Stimulated activated CD8-positive, alpha-beta memory T cell treated with anti-CD3 and anti-CD28 coated beads, Interleukin-7, amount 100 ng/mL, for 48 hours (primary cell): Measurements from ENCODE around the gene NKAIN2.
"Not testable (repeated sequence)": the region's sequence is repeated elsewhere in the genome, so short reads cannot be mapped to it uniquely, and the experiment has no call there.

Experiments used
- DNase-seq, 2 donors: peaks; one replicate each; pipeline ENCODE4 v3.0.0-alpha.2; 2020; ENCODE audit warnings: low read depth in 1 of 2; ENCODE audit errors: extremely low read depth in 1 of 2

Gene NKAIN2

DNA sequence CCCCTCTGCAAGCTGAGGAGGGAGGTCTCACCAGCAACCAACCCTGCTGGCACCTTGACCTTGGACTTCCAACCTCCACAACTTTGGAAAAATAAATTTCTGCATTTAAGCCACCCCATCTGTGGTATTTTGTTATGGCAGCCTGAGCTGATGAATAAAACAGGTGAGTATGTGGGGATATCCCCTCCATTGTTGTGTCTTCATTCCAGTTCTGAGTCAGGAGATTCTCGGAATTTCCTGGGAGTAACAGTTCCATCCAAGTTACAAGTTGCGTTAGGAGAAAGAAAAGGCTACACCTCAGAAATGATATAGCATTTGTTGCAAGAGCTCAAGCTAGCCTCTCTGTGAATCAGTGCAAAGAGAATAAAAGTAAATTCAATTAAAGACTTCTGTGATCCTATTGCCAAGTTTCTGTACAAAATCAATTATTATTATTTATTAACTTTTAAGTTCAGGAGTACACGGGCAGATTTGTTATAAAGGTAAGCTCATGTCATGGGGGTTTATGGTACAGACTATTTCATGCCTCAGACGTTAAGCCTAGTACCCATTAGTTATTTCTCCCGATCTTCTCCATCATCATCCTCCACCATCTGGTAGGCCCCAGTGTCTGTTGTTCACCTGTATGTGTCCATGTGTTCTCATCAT, 153.0 kb downstream of the NKAIN2 start:
- DNase-seq, result no peak

DNA sequence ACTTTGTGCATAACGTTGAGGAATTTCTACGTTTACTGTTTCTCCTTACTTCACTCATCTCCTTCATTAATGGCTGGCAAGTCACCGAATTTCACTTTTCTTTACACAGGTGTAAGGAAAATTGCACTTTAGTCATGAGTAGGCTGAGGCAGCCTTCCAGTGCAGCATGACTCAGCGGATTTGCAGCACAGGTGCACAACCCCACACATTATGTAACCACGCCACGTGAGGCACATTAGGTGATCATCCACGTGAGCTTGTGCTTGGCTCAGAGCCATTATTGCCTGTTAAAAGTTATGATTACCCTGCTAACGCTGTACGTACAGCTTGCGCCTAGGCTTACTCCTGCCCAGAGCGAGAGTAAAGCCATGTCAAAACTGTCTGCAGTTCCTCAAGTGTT, 158.8 kb downstream of the NKAIN2 start:
- DNase-seq, result no peak

DNA sequence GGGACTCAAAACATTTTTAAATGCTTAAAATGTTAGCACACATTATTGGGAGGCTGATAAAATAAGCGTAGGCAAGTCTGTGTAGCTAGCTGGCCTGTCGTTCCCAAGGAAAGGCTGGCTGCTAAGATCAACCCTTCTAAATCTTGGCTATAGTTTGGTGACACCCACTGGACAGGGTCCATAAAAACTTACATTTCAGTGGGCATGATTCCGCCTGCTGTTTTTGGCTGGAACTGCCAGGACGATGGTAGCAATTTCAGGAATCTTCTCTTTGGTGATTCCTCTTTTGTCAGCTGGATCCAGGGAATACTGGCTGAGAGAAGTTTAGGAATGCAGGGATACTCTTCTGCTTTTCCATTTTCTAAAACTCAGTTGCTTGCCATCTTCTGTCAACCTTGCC, 162.2 kb downstream of the NKAIN2 start:
- no peak for DNase-seq

- no peak for DNase-seq
Measured at GRCh38 chr6:123966618-123967017, 163.0 kb downstream of the NKAIN2 start.

GRCh38 chr6:123967905-123968304, 164.2 kb downstream of the NKAIN2 start:
- DNase-seq, result no peak

DNA sequence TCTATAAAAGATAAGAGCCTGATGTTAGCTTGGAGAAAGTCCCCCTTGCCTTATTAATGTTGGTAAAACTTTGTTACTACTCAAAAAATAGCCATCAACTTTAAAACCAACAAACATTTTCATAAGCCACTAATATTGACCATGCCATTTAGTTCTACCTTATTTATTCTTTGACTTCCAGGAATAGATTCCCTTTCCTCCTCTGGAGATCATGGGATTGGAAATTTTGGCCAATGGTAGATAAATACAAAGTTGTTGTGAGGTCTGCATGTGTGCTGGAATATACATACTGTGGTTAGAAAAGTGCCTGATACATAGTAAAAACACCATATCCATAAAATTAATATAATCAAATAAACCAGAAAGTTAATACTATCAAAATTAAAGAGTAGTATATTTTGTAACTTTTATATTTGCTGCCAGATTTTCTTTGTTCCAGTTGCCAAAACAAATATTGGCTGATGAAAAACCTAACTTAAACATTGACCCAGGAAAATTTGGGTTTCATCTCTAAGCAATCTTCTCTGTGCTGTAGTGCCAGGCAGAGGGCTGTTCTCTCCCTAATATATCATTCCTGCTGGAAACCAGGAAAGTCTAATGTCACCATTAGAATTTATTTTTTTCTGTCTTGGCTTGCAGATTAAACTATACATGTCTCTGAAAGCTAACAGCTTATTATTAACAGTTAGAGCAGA, 169.1 kb downstream of the NKAIN2 start:
- DNase-seq, result no peak

- DNase-seq, result no peak
Measured at GRCh38 chr6:123980311-123980710, 176.6 kb downstream of the NKAIN2 start.

GRCh38 chr6:123986938-123987337, 183.3 kb downstream of the NKAIN2 start:
- no peak for DNase-seq

GRCh38 chr6:123989918-123990317, 186.3 kb downstream of the NKAIN2 start:
- DNase-seq, result not testable (repeated sequence)

DNA sequence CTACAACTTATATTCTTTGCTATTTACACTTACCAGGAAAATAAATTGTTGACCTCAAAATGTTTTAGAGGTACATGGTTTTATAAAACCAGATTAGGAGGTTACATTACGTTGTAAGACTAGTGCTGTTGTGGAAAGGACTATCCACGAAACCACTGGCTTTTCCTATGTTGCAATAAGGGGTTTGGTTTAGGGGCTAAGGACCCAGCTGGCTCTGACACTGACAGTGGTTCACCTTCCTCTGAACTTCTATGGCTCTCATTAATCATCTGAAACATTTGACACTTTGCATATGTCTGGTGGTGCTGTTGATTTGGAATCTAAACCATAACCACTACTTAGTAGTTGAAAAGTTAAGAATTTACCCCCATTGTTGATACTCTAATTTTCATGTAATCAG, 186.7 kb downstream of the NKAIN2 start:
- DNase-seq, result no peak

GRCh38 chr6:123994168-123994567, 190.5 kb downstream of the NKAIN2 start:
- no peak for DNase-seq

DNA sequence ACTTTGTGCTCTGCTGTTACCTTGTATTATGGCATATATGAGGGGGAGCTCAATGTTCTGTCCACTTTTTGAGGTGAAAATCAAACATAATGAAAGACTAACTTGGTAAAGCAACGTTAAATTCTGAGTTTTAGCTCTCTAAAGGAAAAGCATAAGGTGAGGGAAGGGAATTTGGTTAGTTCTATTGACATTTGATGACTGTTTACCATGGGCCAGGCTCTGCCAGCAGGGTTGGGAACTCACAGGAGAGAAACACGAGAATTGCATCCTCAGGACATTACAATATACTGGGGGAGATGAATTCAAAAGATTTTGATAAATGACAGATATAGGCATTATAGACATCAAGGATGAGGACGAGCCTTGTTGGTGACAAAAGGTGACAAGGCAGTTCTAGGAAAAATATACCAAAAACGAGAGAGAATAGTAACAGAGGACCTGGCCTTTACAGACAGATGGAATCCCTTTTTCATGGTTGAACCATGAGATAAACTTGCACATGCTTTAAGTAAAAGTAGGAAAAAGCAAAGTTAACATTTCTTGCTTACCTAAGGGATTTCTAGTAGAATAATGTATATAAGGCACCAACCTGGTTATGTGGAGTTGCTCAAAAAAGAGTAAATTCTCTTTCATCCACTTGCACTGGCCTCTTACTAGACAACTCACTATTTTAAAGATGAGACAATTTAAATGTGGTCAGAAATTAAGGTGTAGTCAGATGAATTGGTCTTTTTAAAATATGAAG, 191.4 kb downstream of the NKAIN2 start:
- DNase-seq, result no peak

GRCh38 chr6:123997223-123997622, 193.6 kb downstream of the NKAIN2 start:
- no peak for DNase-seq

DNA sequence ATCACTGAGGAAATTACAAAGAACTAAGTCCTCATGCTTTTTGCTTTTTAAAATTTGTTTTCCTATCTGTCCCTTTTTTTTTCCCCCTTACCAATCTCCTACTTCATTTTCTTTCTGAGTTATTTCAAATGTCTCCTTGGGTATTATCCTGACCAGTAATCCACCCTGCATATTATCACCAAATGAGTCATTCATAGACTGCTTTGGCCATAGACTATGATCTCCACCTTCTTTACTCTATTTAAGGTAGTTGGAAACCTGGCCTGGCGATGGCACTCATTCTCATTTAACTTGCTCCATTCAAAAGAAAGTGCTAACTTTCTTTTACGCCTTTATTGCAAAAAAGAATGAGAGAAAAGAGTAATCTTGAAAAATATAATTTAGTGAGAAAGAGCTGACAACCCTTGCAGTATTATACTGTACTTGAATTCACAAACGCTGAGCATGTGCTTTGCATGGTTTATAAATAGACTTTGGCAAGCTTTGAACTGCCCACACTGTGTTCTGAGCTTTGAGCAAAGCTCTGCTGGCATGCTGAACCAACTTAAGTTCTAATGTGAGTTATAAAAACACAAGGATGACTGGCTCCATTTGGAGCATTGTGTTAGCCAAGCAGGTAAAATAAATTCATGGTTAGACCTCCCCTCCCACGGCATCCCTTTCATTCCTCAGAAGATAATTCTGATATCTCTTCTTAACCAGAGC, 198.9 kb downstream of the NKAIN2 start:
- no peak for DNase-seq

GRCh38 chr6:124007266-124007665, 203.6 kb downstream of the NKAIN2 start:
- no peak for DNase-seq

DNA sequence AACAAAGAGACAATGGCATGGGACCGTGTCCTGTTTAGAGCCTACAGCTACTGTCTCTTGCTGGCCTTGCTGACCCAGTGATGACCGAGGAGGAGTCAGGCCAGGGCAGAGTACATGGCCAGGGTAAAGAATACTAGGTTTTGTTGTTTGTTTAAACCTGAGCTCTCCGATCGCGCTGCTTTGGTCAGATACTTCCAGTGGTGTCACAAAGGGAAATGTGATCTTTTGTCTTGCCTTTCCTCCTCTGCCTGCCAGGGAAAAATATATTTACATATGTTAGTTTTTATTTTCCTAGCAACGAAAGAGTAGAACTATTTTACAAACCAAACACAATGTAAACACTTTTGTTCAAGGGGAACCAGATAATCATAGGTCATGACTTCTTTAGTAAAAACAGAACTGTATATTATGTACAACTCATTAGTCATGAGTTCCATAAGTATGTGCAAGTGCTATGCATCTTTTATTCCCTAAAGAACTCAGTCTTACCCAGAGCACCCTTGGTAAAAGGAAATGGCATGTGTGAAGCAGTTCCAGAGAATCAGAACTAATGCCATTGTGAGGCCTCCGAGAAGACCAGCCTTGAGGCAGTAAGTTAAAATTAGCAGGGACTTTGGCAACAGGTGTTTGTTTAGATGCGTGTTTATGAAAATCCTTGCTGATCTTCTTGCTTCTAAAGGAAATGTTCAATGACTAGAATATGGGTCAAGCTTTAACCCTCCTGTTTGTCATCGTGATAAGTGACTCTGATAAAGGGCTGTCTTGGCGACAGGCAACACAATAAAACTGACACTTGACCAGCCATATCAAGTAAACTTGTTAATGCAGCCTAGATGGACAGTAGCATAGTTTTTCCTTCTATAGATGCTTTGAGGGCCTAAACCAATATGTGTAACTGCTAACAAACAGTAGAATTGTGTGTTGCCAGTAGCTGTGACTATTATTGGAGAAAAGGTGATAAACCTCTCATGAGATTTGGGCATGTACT, 204.6 kb downstream of the NKAIN2 start:
- DNase-seq, result no peak

GRCh38 chr6:124008988-124009765, 205.5 kb downstream of the NKAIN2 start:
- no peak for DNase-seq

DNA sequence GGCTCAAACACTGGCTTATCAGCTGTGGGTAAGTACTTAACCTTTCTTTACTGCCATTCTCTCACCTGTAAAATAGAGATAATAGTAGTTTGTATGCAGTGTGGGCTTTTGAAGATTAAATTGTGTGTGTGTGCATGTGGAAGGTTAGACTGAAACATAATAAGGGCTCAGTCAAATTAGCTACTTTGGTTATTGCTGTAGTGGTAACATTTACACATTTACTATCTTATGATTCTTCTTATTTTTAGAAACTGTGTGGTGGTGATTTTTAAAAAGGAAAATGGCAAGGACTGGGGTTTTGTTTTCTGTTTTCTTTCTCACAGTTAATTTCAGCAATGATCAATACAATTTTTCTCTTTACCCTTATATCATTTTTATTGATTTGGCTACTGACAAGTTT, 206.9 kb downstream of the NKAIN2 start:
- no peak for DNase-seq

GRCh38 chr6:124011180-124011579, 207.5 kb downstream of the NKAIN2 start:
- no peak for DNase-seq
